Esophagus (tissue), 2 donors: ENCODE results near the gene SDCCAG8. TPM values are rescaled to one million over a fixed set of nuclear protein-coding genes. Genes with fewer than 3 reads are reported as not detected.

Experiments used
- H3K27ac ChIP-seq, 2 donors: one replicate each; pipeline ENCODE4 v1.5.1; 2013; ENCODE audit warnings: low read depth in 2 of 2, mild to moderate bottlenecking in 2 of 2, inconsistent platforms in 1 of 2, low read length in 1 of 2, moderate library complexity in 1 of 2
- H3K27me3 ChIP-seq, 2 donors: one replicate each; pipeline ENCODE4 v1.6.1; 2013; ENCODE audit warnings: low read length in 2 of 2, control low read depth in 1 of 2, mild to moderate bottlenecking in 1 of 2; ENCODE audit not compliant: insufficient read depth in 2 of 2, control insufficient read depth in 1 of 2
- H3K36me3 ChIP-seq, 2 donors: one replicate each; pipeline ENCODE4 v1.6.1; 2013; ENCODE audit warnings: low read length in 1 of 2; ENCODE audit not compliant: control insufficient read depth in 2 of 2, insufficient read depth in 2 of 2
- H3K4me1 ChIP-seq, 2 donors: one replicate each; pipeline ENCODE4 v1.6.1; 2013; ENCODE audit warnings: low read length in 1 of 2; ENCODE audit not compliant: control insufficient read depth in 2 of 2, insufficient read depth in 2 of 2
- H3K4me3 ChIP-seq, 2 donors: one replicate each; pipeline ENCODE4 v1.5.1; 2013; ENCODE audit warnings: low read length in 2 of 2, mild to moderate bottlenecking in 2 of 2, low read depth in 1 of 2, moderate library complexity in 1 of 2
- H3K9me3 ChIP-seq, 2 donors: one replicate each; pipeline ENCODE4 v1.6.1; 2013; ENCODE audit warnings: mild to moderate bottlenecking in 2 of 2, low read depth in 1 of 2, low read length in 1 of 2, moderate library complexity in 1 of 2; ENCODE audit not compliant: control insufficient read depth in 2 of 2, insufficient read depth in 1 of 2
- WGBS, 2 donors: extraction: QIAGEN DNeasy Blood & Tissue Kit; methylation state at CpG; one replicate each; pipeline ENCODE4 v1.1.7; 2013; 5-methylcytosine and 5-hydroxymethylcytosine counted together
- polyA plus RNA-seq, 2 donors: library from polyadenylated mRNA; stranded (reverse); fragments of 200-250 nt; gene quantifications; one replicate each; pipeline ENCODE4 v1.2.3, GENCODE V29; 2013
- donor health status: healthy with polysubstance abuse.
- donor health status: Bipolar disorder and iron deficiency.

Gene SDCCAG8
- polyA plus RNA-seq, 2 donors: 11.2 to 12.2 TPM

GRCh38 chr1:243416495-243416894, 160.7 kb downstream of the SDCCAG8 start:
- Histone ChIP-seq H3K27me3 (no peaks in the 10 kb centered on the region), H3K36me3 (peaks cover 0 to 2% of the 10 kb centered on the region in 2 donors), H3K9me3 (no peaks in the 10 kb centered on the region), H3K4me1 (no peaks in the 10 kb centered on the region), H3K4me3 (no peak overlapping the region), H3K27ac (no peak overlapping the region)

DNA sequence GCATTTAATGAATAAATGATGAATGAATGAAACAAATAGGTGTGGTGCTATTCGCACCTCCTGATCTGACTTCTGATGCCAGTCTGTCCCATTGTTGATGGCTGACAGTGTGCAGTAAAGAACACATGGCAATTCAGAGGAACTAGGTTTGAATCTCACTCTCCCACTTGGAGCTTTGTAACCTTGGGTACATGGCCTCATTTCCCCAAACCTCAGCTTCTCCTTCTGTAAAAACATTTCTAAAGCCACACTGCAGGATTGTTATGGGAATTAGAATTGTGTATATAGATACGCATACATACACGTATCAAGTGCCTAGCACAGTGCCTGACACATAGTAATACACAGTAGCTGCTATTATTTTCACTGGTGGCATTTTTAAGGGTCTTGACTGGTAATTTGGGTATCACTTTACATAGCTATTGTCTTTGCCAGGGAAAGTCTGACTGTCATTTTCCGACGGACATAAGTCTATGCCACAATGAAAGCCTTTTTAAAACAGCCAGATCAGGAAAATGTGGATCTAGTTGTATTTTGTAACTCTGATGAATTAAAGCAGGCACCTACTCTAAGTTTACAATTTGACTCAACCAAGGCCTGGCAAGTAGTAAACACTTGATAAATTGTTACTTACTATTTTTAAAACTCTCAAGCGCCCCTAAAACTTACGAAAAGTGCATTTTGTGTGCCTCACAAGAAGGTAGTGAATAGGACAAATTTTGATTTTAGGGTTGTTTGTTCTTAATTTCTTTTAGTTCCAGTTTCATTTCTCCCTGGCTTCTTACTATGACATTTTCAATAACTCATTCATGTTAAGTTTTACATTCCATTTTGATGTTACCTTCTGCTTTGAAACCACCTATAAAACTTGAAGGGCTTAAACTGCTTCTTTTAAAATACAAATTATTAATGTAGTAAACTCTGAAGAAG, 164.4 kb downstream of the SDCCAG8 start:
- Histone ChIP-seq H3K4me3 (no peak overlapping the region), H3K4me1 (no peaks in the 10 kb centered on the region), H3K27ac (no peak overlapping the region), H3K9me3 (no peaks in the 10 kb centered on the region), H3K36me3 (peaks cover 0 to 2% of the 10 kb centered on the region in 2 donors), H3K27me3 (no peaks in the 10 kb centered on the region)
- 91 to 92% methylated on average over 7 of the region's 7 CpGs for WGBS, 2 donors

GRCh38 chr1:243420946-243421685, 165.3 kb downstream of the SDCCAG8 start:
- Histone ChIP-seq H3K27ac (no peak overlapping the region), H3K9me3 (no peaks in the 10 kb centered on the region), H3K36me3 (no peaks in the 10 kb centered on the region), H3K4me1 (no peaks in the 10 kb centered on the region), H3K27me3 (no peaks in the 10 kb centered on the region), H3K4me3 (no peak overlapping the region)
- 83 to 90% methylated on average over 15 of the region's 15 CpGs for WGBS, 2 donors

DNA sequence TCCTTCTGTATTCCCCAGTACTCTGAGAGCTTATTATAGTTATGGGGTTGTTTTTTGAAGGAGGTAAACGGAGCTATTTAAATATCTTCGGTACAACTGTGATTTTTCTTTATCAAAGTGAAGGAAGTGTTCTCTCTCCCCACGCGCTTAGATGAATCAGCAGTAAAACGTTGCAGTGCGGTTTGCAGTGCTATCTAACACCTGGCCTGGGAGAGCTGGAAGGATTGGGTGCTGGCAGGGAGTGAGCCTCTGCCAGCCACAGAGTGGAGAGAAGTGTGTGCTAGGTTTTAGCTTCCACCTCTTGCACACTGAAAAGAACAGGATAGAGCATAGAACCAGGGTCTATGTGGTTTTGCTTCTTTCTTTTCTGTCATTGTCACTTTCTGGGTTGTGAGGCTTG, 165.9 kb downstream of the SDCCAG8 start:
- Histone ChIP-seq H3K9me3 (no peaks in the 10 kb centered on the region), H3K27me3 (no peaks in the 10 kb centered on the region), H3K4me1 (no peaks in the 10 kb centered on the region), H3K36me3 (no peaks in the 10 kb centered on the region), H3K27ac (no peak overlapping the region), H3K4me3 (no peak overlapping the region)
- 24 to 42% methylated on average over 6 of the region's 6 CpGs for WGBS, 2 donors

GRCh38 chr1:243422362-243422761, 166.5 kb downstream of the SDCCAG8 start:
- 83 to 84% methylated on average over 2 of the region's 2 CpGs for WGBS, 2 donors
- Histone ChIP-seq H3K27me3 (no peaks in the 10 kb centered on the region), H3K4me3 (no peak overlapping the region), H3K27ac (no peak overlapping the region), H3K9me3 (no peaks in the 10 kb centered on the region), H3K36me3 (no peaks in the 10 kb centered on the region), H3K4me1 (no peaks in the 10 kb centered on the region)

DNA sequence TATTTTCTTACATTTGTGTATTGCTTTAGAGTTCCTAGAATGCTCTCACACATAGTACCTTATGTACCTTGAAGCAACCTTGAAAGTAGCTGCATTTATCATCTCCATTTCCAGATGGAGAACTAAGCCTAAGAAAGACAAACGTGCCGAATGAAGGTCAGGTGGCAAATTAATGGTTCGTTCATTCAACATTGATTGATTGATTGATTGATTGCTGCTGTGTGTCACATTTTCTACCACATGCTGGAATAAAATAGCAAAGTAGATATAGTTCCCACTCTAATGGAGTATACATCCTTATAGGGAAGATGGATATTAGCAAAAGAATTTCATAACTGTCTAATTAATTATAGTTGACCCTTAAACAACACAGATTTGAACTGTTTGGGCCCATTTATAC, 172.2 kb downstream of the SDCCAG8 start:
- no peaks in the 10 kb centered on the region for H3K4me1 ChIP-seq
- WGBS, 2 donors: 89 to 96% methylated on average over 3 of the region's 3 CpGs

GRCh38 chr1:243428617-243429342, 172.9 kb downstream of the SDCCAG8 start:
- H3K27me3 ChIP-seq: no peaks in the 10 kb centered on the region
- no peaks in the 10 kb centered on the region for H3K4me1 ChIP-seq
- no peaks in the 10 kb centered on the region for H3K9me3 ChIP-seq
- 88 to 92% methylated on average over 9 of the region's 9 CpGs for WGBS, 2 donors
- peaks cover 0 to 3% of the 10 kb centered on the region in 2 donors for H3K36me3 ChIP-seq
- H3K27ac ChIP-seq: no peak overlapping the region
- H3K4me3 ChIP-seq: no peak overlapping the region

More for the DNA sequence above, 172.2 kb downstream of the SDCCAG8 start:
- H3K27me3 ChIP-seq: no peaks in the 10 kb centered on the region
- H3K4me3 ChIP-seq: no peak overlapping the region
- no peak overlapping the region for H3K27ac ChIP-seq
- H3K9me3 ChIP-seq: no peaks in the 10 kb centered on the region
- peaks cover 0 to 3% of the 10 kb centered on the region in 2 donors for H3K36me3 ChIP-seq

GRCh38 chr1:243431591-243431990, 175.8 kb downstream of the SDCCAG8 start:
- Histone ChIP-seq H3K9me3 (no peaks in the 10 kb centered on the region), H3K36me3 (peaks cover 0 to 3% of the 10 kb centered on the region in 2 donors), H3K4me3 (no peak overlapping the region), H3K27me3 (no peaks in the 10 kb centered on the region), H3K4me1 (no peaks in the 10 kb centered on the region), H3K27ac (no peak overlapping the region)
- 91 to 95% methylated on average over 5 of the region's 5 CpGs for WGBS, 2 donors

- no peaks in the 10 kb centered on the region for H3K9me3 ChIP-seq
- no peak overlapping the region for H3K4me3 ChIP-seq
- WGBS, 2 donors: 80 to 89% methylated on average over 3 of the region's 3 CpGs
Measured at GRCh38 chr1:243432136-243432535, 176.3 kb downstream of the SDCCAG8 start.

More at GRCh38 chr1:243432136-243432535, 176.3 kb downstream of the SDCCAG8 start:
- H3K36me3 ChIP-seq: peaks cover 0 to 3% of the 10 kb centered on the region in 2 donors
- no peak overlapping the region for H3K27ac ChIP-seq
- no peaks in the 10 kb centered on the region for H3K4me1 ChIP-seq
- H3K27me3 ChIP-seq: no peaks in the 10 kb centered on the region
